Measurements from ENCODE around the gene VAPB.
"Not testable (repeated sequence)": the region's sequence is repeated elsewhere in the genome, so short reads cannot be mapped to it uniquely, and the experiment has no call there.

Gene VAPB

DNA sequence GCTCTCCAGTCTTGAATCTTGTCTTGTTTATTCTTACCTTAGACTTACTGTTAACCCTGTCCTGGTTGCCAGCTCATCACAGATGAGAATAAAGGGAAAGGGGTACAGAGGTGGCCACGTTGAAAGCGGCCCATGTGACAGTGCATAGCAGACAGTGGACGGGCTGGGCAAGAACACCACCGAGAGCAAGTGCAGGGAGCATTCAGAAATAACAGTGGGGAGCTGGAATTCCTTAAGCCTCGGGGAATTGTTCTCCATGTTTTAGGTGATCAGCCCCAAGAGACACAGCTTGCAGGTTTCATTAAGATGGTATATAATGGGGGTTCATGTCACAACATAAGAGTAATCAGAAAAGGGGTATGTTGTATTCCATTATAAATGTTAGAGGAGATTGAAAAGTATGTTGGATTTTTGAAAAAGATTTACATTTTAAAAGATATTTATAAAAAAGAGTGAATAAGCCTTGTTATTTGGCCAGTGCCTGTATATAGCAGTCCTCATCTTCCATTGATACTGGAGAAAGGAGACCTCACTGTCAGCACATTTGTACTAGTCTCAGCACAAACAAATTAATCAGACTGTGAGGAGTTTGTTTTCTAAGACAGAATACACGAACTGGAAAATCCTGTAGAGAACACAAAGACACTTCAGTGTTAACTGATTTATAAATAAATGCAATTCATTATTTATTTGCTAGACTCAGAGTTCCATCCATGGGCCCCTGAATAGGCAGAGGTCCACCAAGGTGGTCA is 35.4 kb downstream of the VAPB start:
- TF ChIP-seq, protein P1, sequence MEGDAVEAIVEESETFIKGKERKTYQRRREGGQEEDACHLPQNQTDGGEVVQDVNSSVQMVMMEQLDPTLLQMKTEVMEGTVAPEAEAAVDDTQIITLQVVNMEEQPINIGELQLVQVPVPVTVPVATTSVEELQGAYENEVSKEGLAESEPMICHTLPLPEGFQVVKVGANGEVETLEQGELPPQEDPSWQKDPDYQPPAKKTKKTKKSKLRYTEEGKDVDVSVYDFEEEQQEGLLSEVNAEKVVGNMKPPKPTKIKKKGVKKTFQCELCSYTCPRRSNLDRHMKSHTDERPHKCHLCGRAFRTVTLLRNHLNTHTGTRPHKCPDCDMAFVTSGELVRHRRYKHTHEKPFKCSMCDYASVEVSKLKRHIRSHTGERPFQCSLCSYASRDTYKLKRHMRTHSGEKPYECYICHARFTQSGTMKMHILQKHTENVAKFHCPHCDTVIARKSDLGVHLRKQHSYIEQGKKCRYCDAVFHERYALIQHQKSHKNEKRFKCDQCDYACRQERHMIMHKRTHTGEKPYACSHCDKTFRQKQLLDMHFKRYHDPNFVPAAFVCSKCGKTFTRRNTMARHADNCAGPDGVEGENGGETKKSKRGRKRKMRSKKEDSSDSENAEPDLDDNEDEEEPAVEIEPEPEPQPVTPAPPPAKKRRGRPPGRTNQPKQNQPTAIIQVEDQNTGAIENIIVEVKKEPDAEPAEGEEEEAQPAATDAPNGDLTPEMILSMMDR (IDR thresholded peaks at IDR 0.05; ENCODE audit: control insufficient read depth, extremely low read depth, insufficient read depth): no peak
- DNase-seq (ENCODE audit: low read depth): no peak
- no peak overlapping the region for H3K4me3 ChIP-seq (ENCODE audit: low read depth, low read length)

DNA sequence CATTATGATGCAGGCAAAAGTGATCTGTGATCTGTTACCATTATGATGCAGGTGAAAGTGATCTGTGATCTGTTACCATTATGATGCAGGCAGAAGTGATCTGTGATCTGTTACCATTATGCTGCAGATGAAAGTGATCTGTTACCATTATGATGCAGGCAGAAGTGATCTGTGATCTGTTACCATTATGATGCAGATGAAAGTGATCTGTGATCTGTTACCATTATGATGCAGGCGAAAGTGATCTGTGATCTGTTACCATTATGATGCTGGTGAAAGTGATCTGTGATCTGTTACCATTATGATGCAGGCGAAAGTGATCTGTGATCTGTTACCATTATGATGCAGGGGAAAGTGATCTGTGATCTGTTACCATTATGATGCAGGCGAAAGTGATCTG is 38.5 kb downstream of the VAPB start:
- H3K4me3 ChIP-seq (ENCODE audit: low read depth, low read length); DNase-seq (ENCODE audit: low read depth): not testable (repeated sequence)

DNA sequence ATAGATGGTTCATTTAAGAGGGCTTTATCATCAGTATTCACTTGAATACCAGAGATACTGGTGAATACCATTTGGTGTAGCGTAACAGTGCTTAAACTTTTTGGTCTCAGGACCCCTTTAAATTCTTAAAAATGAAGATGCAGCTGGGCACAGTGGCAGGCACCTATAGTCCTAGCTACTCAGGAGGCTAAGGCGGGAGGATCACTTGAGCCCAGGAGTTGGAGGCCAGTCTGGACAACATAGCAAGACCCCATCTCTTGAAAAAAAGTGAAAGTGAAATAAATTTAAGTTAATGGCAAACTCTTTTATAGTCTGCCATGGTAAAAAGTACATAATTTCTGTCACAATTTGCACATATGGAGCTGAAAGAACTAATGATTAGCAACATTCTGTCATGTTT is 39.3 kb downstream of the VAPB start:
- no peak overlapping the region for H3K4me3 ChIP-seq (ENCODE audit: low read depth, low read length)
- no peak for DNase-seq (ENCODE audit: low read depth)
- TF ChIP-seq, protein P1 (IDR thresholded peaks at IDR 0.05; ENCODE audit: control insufficient read depth, extremely low read depth, insufficient read depth): no peak

DNA sequence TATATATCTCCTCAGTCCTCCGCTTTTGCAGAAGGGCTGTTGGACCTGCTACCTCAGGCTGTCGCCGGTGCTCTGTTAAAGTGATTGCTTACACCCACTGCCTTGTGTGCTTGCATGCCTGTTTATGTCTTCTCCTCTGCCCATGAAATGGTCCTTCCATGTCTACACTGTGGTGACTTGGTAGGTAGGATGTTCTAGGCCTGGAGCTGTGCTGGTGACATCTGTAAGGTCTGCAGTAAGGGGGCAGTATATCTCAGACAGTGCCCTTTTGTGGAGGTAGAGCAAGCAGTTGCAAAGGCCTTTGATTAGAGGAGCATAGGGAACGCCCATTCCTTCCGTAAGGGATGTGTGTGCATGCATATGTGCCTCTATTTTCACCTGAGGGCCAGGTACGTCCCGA is 40.3 kb downstream of the VAPB start:
- no peak for DNase-seq (ENCODE audit: low read depth)
- no peak overlapping the region for H3K4me3 ChIP-seq (ENCODE audit: low read depth, low read length)
- TF ChIP-seq, protein P1 (IDR thresholded peaks at IDR 0.05; ENCODE audit: control insufficient read depth, extremely low read depth, insufficient read depth): no peak

DNA sequence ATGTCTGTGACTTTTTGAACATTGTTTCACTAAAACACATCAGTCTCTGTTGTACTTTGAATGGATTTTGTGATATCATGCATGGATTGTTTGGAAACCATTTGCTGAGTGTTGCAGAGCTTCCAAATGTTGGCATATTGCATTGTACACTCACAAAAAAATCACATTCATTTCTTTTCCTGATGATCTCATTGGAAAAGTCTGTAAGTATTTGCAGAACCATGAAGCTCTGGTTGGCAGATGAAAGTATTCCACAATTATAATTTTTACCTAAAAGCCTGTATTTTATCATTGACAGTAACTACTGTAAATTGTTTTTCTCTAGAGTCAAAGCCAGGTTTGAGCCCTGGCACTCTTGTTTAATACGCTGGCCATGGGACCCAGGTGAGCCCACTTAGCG is 42.1 kb downstream of the VAPB start:
- TF ChIP-seq, protein P1 (IDR thresholded peaks at IDR 0.05; ENCODE audit: control insufficient read depth, extremely low read depth, insufficient read depth): no peak
- H3K4me3 ChIP-seq (ENCODE audit: low read depth, low read length): no peak overlapping the region
- no peak for DNase-seq (ENCODE audit: low read depth)

DNA sequence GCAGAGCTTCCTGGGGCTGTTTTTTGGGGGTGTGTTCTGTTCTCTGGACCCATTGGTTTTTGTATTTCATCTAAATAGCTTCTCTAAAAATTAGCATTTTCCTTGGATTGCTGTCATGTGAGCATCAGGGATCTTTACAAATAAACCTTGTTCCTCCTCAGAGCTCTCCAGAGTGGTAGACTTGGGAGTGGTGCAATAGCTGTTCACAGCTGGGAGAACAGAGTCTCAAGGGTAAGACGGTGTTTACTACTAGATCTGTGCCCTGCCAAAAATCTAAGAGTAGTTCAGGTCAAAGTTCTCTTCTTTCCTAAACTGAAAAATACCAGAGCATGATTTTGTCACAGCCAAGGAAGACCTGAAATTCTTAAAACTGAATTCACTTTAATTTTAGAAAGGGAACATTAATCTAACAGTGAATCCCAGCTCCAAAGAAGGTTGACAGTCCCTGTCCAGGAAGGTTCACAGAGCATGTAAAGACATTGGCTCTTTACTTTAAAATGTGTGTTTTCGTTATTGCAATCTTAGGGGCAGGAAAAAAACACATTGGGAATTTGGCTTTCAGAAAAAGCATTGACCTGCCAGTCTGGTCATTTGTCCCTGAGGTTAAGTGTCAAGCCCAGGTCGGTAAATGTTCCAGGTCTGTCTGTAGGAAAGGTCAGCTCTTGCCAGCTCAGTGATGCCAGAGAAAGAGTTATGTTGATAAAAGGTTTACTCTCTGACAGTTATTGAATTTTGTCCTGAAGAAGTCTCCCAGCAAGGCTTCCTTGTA is 43.3 kb downstream of the VAPB start:
- TF ChIP-seq, protein P1 (IDR thresholded peaks at IDR 0.05; ENCODE audit: control insufficient read depth, extremely low read depth, insufficient read depth): no peak
- H3K4me3 ChIP-seq (ENCODE audit: low read depth, low read length): no peak overlapping the region
- DNase-seq (ENCODE audit: low read depth): no peak

DNA sequence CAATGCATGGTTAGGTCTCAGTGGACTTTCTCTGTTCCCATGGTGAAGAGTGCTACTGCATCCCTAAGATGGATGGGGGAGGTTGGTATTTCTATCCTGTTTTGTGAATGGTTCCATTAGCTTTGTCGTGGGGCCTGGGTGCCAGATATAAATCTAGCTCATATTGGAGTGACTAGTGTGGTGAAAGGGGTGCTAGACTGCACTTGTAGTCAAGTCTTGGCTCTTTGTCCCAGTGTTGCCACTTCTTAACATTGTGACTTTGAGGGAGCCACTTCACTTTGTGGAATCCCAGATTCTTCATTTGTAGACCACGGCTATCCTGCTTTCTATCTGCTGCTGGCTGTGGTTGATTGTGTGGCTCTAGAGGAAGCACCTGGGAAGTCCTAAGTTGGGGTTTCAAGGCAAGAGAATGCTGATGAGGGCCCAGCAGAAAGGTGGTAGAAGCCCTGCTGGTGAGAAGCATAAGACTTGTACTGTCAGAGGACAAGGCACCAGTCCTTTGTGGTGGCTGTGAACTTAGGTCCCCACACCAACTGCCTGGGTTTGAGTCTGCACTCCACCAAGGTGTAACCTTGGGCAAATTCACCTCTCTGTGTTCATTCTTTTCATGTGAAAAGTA is 44.1 kb downstream of the VAPB start:
- no peak for DNase-seq (ENCODE audit: low read depth)
- TF ChIP-seq, protein P1 (IDR thresholded peaks at IDR 0.05; ENCODE audit: control insufficient read depth, extremely low read depth, insufficient read depth): no peak
- no peak overlapping the region for H3K4me3 ChIP-seq (ENCODE audit: low read depth, low read length)

Data from LNCaP clone FGC (cell line).